IMR-90 (cell line): ENCODE results near the gene TMEM14C. TPM values are rescaled to one million over a fixed set of nuclear protein-coding genes. Genes with fewer than 3 reads are reported as not detected.
"Not testable (repeated sequence)": the region's sequence is repeated elsewhere in the genome, so short reads cannot be mapped to it uniquely, and the experiment has no call there.

Source experiments
- ATAC-seq: fragments of 200-7000 bp; cut with Tn5 transposase; 2 replicates; pipeline ENCODE4 v1.9.1; 2020; ENCODE audit warnings: low read depth, mild to moderate bottlenecking, moderate library complexity
- BruUV-seq: library from RNA; stranded (reverse); fragments of 400-500 nt; replicated peaks from 2 replicates; lab custom pipeline; 2021; lab: Mats Ljungman, UMichigan
- CTCF ChIA-PET: fragments of 300-600 bp; formaldehyde crosslinking; extraction: SDS; loops from one replicate; lab custom pipeline; 2021; ENCODE audit warnings: antibody characterized with exemption; lab: Yijun Ruan, JAX
- POLR2A ChIA-PET: fragments of 300-600 bp; sonication (Branson Sonifier 250); formaldehyde crosslinking; loops from one replicate; lab custom pipeline; 2022; ENCODE audit warnings: antibody characterized with exemption; ENCODE audit not compliant: unreplicated experiment; lab: Charles Lee
- DNase-seq: peaks from one replicate; pipeline ENCODE4 v3.0.0; 2013
- H2AFZ ChIP-seq: replicated peaks from 2 replicates; pipeline ENCODE3; 2013; ENCODE audit warnings: low read length, mild to moderate bottlenecking; ENCODE audit not compliant: poor library complexity
- H2AK5ac ChIP-seq: 2 replicates; pipeline ENCODE4 v1.6.1; 2013; ENCODE audit warnings: low read depth, low read length, inconsistent platforms
- H2AK9ac ChIP-seq: replicated peaks from 2 replicates; pipeline ENCODE3; 2013; ENCODE audit warnings: mild to moderate bottlenecking, low read depth, low read length, moderate library complexity; ENCODE audit not compliant: poor library complexity
- H2BK120ac ChIP-seq: 2 replicates; pipeline ENCODE4 v1.6.1; 2013; ENCODE audit warnings: low read depth, low read length, inconsistent platforms
- H2BK15ac ChIP-seq: 3 replicates; pipeline ENCODE4 v1.6.1; 2013; ENCODE audit warnings: low read depth, low read length, inconsistent platforms
- H2BK20ac ChIP-seq: 2 replicates; pipeline ENCODE4 v1.6.1; 2013; ENCODE audit warnings: low read depth, mild to moderate bottlenecking, inconsistent platforms, low read length, moderate library complexity
- H2BK5ac ChIP-seq: 2 replicates; pipeline ENCODE4 v1.6.1; 2013; ENCODE audit warnings: mild to moderate bottlenecking, low read depth, low read length, inconsistent platforms; ENCODE audit not compliant: poor library complexity, severe bottlenecking
- H3K14ac ChIP-seq: replicated peaks from 2 replicates; pipeline ENCODE4 v1.6.1; 2013; ENCODE audit warnings: low read depth, low read length, inconsistent platforms
- H3K18ac ChIP-seq: 2 replicates; pipeline ENCODE4 v1.6.1; 2013; ENCODE audit warnings: low read depth, low read length, control low read depth
- H3K23ac ChIP-seq: 2 replicates; pipeline ENCODE4 v1.6.1; 2013; ENCODE audit warnings: low read depth, low read length, inconsistent platforms
- H3K27ac ChIP-seq: 2 replicates; pipeline ENCODE4 v1.5.1; 2013; ENCODE audit warnings: mild to moderate bottlenecking, control low read depth, low read length; ENCODE audit not compliant: insufficient read depth
- H3K27me3 ChIP-seq: 2 replicates; pipeline ENCODE4 v1.6.1; 2013; ENCODE audit warnings: low read length; ENCODE audit not compliant: control insufficient read depth, insufficient read depth
- H3K36me3 ChIP-seq: 2 replicates; pipeline ENCODE4 v1.6.1; 2013; ENCODE audit warnings: low read length, mixed read lengths; ENCODE audit not compliant: control insufficient read depth, insufficient read depth
- H3K4ac ChIP-seq: 2 replicates; pipeline ENCODE4 v1.6.1; 2013; ENCODE audit warnings: low read depth, low read length, inconsistent platforms
- H3K4me1 ChIP-seq: 2 replicates; pipeline ENCODE4 v1.6.1; 2013; ENCODE audit warnings: low read length, mixed read lengths; ENCODE audit not compliant: control insufficient read depth, insufficient read depth
- H3K4me2 ChIP-seq: 2 replicates; pipeline ENCODE4 v1.6.1; 2013; ENCODE audit warnings: low read depth, mild to moderate bottlenecking, control low read depth, low read length, moderate library complexity
- H3K4me3 ChIP-seq: 2 replicates; pipeline ENCODE4 v1.5.1; 2013; ENCODE audit warnings: low read depth, mild to moderate bottlenecking, control low read depth, low read length, moderate library complexity; ENCODE audit not compliant: insufficient read depth
- H3K56ac ChIP-seq: 2 replicates; pipeline ENCODE4 v1.6.1; 2013; ENCODE audit warnings: low read length, inconsistent platforms; ENCODE audit not compliant: insufficient read depth; ENCODE audit errors: extremely low read depth
- H3K79me1 ChIP-seq, 2 experiments: 2 replicates each; pipeline ENCODE4 v1.6.1; 2013; ENCODE audit warnings: low read length in 2 of 2, inconsistent platforms in 1 of 2, low read depth in 1 of 2
- H3K9ac ChIP-seq: 2 replicates; pipeline ENCODE4 v1.6.1; 2013; ENCODE audit warnings: low read depth, low read length, control low read depth
- H3K9me1 ChIP-seq: 2 replicates; pipeline ENCODE4 v1.6.1; 2013; ENCODE audit warnings: low read length, inconsistent platforms; ENCODE audit not compliant: insufficient read depth
- H3K9me3 ChIP-seq: 2 replicates; pipeline ENCODE4 v1.6.1; 2013; ENCODE audit warnings: low read length; ENCODE audit not compliant: control insufficient read depth, insufficient read depth
- H4K20me1 ChIP-seq: 2 replicates; pipeline ENCODE4 v1.6.1; 2013; ENCODE audit warnings: low read length, inconsistent platforms; ENCODE audit not compliant: insufficient read depth
- H4K5ac ChIP-seq: 2 replicates; pipeline ENCODE4 v1.6.1; 2013; ENCODE audit warnings: mild to moderate bottlenecking, low read depth, low read length, control low read depth
- H4K8ac ChIP-seq, 2 experiments: 2 replicates each; pipeline ENCODE4 v1.6.1; 2013; ENCODE audit warnings: low read depth in 2 of 2, low read length in 2 of 2, control low read depth in 1 of 2, inconsistent platforms in 1 of 2
- H4K91ac ChIP-seq: 2 replicates; pipeline ENCODE4 v1.6.1; 2013; ENCODE audit warnings: low read depth, low read length, inconsistent platforms; ENCODE audit not compliant: insufficient read depth
- MAFK ChIP-seq: IDR thresholded peaks from 2 replicates; pipeline ENCODE4 v1.6.1; 2012; ENCODE audit warnings: low read depth, low read length, improper control_type of control experiment
- WGBS, 2 experiments: methylation state at CpG; one replicate each; pipeline versions ENCODE4 v1.1.5 to v1.1.7; 2013; ENCODE audit warnings: missing lambda C conversion rate in 2 of 2; ENCODE audit not compliant: insufficient read length in 1 of 2; ENCODE audit errors: extremely low coverage in 2 of 2; 5-methylcytosine and 5-hydroxymethylcytosine counted together
- dilution Hi-C: fragments of 300-500 bp; cut with HindIII; formaldehyde crosslinking; loops from one replicate; pipeline ENCODE4 v1.14.3; 2018; ENCODE audit warnings: low sequenced_read_pairs; ENCODE audit not compliant: unreplicated experiment
- in situ Hi-C: fragments of 300-500 bp; cut with MboI; formaldehyde crosslinking; loops from 3 replicates; pipeline ENCODE4 v1.14.3; 2019; ENCODE audit warnings: low sequenced_read_pairs, inconsistent platforms, mixed read lengths
- intact Hi-C: fragments of 100-400 bp; cut with micrococcal nuclease; formaldehyde crosslinking; loops from 2 replicates; pipeline ENCODE4 v1.10.0; 2022
- polyA plus RNA-seq, 3 experiments: library from polyadenylated mRNA; depleted of rRNA; stranded (reverse); fragments of >200 nt; gene quantifications; 2 replicates each; pipeline ENCODE4 v1.2.3, GENCODE V29; 2012; ENCODE audit warnings: low replicate concordance in 1 of 3
- total RNA-seq: library from RNA; depleted of rRNA; stranded (reverse); fragments of >200 nt; gene quantifications from 2 replicates; pipeline ENCODE4 v1.2.3, GENCODE V29; 2012

TMEM14C gene
- total and polyA plus RNA-seq, 2 of the 4 experiments (the other 2 are of a cell fraction), result 129 to 175 TPM

GRCh38 chr6:10741643-10742042 is 18.8 kb downstream of the TMEM14C start:
- H3K4ac ChIP-seq, H4K20me1 ChIP-seq, DNase-seq, H3K4me3 ChIP-seq, H3K14ac ChIP-seq, H2AK5ac ChIP-seq, H3K27me3 ChIP-seq, POLR2A ChIA-PET, H3K4me1 ChIP-seq, H3K27ac ChIP-seq, H2BK120ac ChIP-seq, H3K36me3 ChIP-seq, ATAC-seq, H2BK5ac ChIP-seq, H2BK15ac ChIP-seq, H2BK20ac ChIP-seq, H3K9me1 ChIP-seq, H4K91ac ChIP-seq, dilution Hi-C loops, H3K23ac ChIP-seq, intact Hi-C loops, H2AFZ ChIP-seq, H3K9me3 ChIP-seq, H3K18ac ChIP-seq, H4K5ac ChIP-seq, H2AK9ac ChIP-seq, H3K56ac ChIP-seq, BruUV-seq, H3K79me1 ChIP-seq, CTCF ChIA-PET, H3K9ac ChIP-seq, H3K4me2 ChIP-seq, H4K8ac ChIP-seq: not testable (repeated sequence)
- peak; percentile 5; the same call in 1 of the 2 replicates for TF ChIP-seq MAFK
- in situ Hi-C loops, result loop anchor here (25.0 kb wide), 1 partner anchor 1254 kb away; no protein-coding TSS in a partner anchor
- WGBS, 2 experiments, result 80% methylated on average over 3 of the region's 4 CpGs; no CpG with 5 or more reads in 1 of the 2 experiments
